Jurkat, Clone E6-1 (cell line): Measurements from ENCODE around the gene SCAP.

Experiments used
- DNase-seq: peaks from one replicate; pipeline ENCODE4 v3.0.0-alpha.2; 2011; ENCODE audit warnings: low read depth, low spot score
- H3K4me3 ChIP-seq: 2 replicates; pipeline ENCODE4 v1.5.1; 2011; ENCODE audit warnings: mild to moderate bottlenecking, low read length, control low read depth, moderate library complexity

Gene SCAP

GRCh38 chr3:47407896-47408838, 67.6 kb downstream of the SCAP start:
- DNase-seq, result no peak
- H3K4me3 ChIP-seq, result no peak overlapping the region

GRCh38 chr3:47407237-47407636, 68.5 kb downstream of the SCAP start:
- H3K4me3 ChIP-seq, result no peak overlapping the region
- no peak for DNase-seq

- no peak overlapping the region for H3K4me3 ChIP-seq
- no peak for DNase-seq
Measured at GRCh38 chr3:47406762-47407149, 69.0 kb downstream of the SCAP start.

GRCh38 chr3:47405820-47406761, 69.7 kb downstream of the SCAP start:
- no peak overlapping the region for H3K4me3 ChIP-seq

GRCh38 chr3:47404955-47405790, 70.6 kb downstream of the SCAP start:
- no peak overlapping the region for H3K4me3 ChIP-seq
- DNase-seq, result no peak

More at GRCh38 chr3:47405820-47406761, 69.7 kb downstream of the SCAP start:
- no peak for DNase-seq

- no peak overlapping the region for H3K4me3 ChIP-seq
Measured at GRCh38 chr3:47404431-47404876, 71.3 kb downstream of the SCAP start.

GRCh38 chr3:47399531-47400270, 76.0 kb downstream of the SCAP start:
- DNase-seq, result no peak
- H3K4me3 ChIP-seq, result no peak overlapping the region

More at GRCh38 chr3:47404431-47404876, 71.3 kb downstream of the SCAP start:
- no peak for DNase-seq

GRCh38 chr3:47399016-47399415, 76.7 kb downstream of the SCAP start:
- H3K4me3 ChIP-seq, result no peak overlapping the region
- no peak for DNase-seq

- H3K4me3 ChIP-seq, result no peak overlapping the region
- DNase-seq, result no peak
Measured at GRCh38 chr3:47398228-47398627, 77.5 kb downstream of the SCAP start.

GRCh38 chr3:47394881-47395280, 80.9 kb downstream of the SCAP start:
- DNase-seq, result no peak
- no peak overlapping the region for H3K4me3 ChIP-seq

GRCh38 chr3:47394140-47394870, 81.4 kb downstream of the SCAP start:
- DNase-seq, result no peak
- no peak overlapping the region for H3K4me3 ChIP-seq

- H3K4me3 ChIP-seq, result no peak overlapping the region
- DNase-seq, result no peak
Measured at GRCh38 chr3:47392933-47393332, 82.8 kb downstream of the SCAP start.

- DNase-seq, result no peak
- H3K4me3 ChIP-seq, result no peak overlapping the region
Measured at GRCh38 chr3:47385796-47386195, 89.9 kb downstream of the SCAP start.

GRCh38 chr3:47385007-47385406, 90.7 kb downstream of the SCAP start:
- no peak overlapping the region for H3K4me3 ChIP-seq
- DNase-seq, result no peak

- no peak overlapping the region for H3K4me3 ChIP-seq
- no peak for DNase-seq
Measured at GRCh38 chr3:47384425-47384824, 91.3 kb downstream of the SCAP start.

- DNase-seq, result peak; percentile 62
- peak overlapping the region; percentile 93 for H3K4me3 ChIP-seq
Measured at GRCh38 chr3:47381317-47382157, 94.2 kb downstream of the SCAP start.
